ENCODE results near the gene NOC3L. TPM values are rescaled to one million over a fixed set of nuclear protein-coding genes. Genes with fewer than 3 reads are reported as not detected.
"Not testable (repeated sequence)": the region's sequence is repeated elsewhere in the genome, so short reads cannot be mapped to it uniquely, and the experiment has no call there.

Gene NOC3L
- total RNA-seq, 1 experiment from 2014 or later: 39.9 TPM

DNA sequence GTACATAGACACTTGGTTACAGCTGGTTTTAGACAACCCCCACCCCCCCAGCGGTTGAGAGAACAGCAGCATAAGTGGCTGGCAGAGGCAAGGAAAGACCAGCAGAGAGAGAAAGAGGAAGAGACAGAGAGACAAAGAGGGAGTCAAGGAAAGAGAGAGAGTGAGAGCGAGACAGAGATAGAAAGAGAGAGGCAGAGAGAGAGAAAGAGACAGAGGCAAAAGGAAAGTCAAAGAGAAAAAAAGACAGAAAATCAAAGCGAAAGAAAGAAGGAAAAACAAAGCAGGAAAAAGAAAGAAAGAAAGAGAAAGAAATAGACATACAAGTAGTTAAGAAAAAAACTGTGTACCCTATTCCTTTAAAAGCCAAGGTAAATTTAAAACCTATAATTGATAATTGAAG is 23.0 kb upstream of the NOC3L start:
- BruUV-seq (replicated peaks); H3K36me3 ChIP-seq (ENCODE audit: control insufficient read depth, insufficient read depth, low read length); H3K9me3 ChIP-seq; POLR2A ChIA-PET; intact Hi-C loops (cut with micrococcal nuclease; ENCODE audit: unreplicated experiment); CTCF ChIA-PET; H3K36me3 Mint-ChIP-seq (ENCODE audit: insufficient read depth, unreplicated experiment); H3K27me3 Mint-ChIP-seq (ENCODE audit: insufficient read depth, unreplicated experiment); H3K4me3 ChIP-seq (ENCODE audit: low read depth, low read length); H3K27me3 ChIP-seq (replicated peaks; ENCODE audit: control insufficient read depth, insufficient read depth, low read length); DNase-seq: not testable (repeated sequence)
- peak overlapping the region; percentile 88 for H3K27ac Mint-ChIP-seq (ENCODE audit: unreplicated experiment)
- H3K4me3 Mint-ChIP-seq (ENCODE audit: unreplicated experiment): peak overlapping the region; percentile 51
- H3K4me1 ChIP-seq: peaks cover 53% of the 10 kb centered on the region
- peaks cover 54% of the 10 kb centered on the region for H3K4me1 Mint-ChIP-seq (ENCODE audit: low read depth, unreplicated experiment)
- H3K9me3 Mint-ChIP-seq (ENCODE audit: unreplicated experiment): peaks cover 11% of the 10 kb centered on the region

DNA sequence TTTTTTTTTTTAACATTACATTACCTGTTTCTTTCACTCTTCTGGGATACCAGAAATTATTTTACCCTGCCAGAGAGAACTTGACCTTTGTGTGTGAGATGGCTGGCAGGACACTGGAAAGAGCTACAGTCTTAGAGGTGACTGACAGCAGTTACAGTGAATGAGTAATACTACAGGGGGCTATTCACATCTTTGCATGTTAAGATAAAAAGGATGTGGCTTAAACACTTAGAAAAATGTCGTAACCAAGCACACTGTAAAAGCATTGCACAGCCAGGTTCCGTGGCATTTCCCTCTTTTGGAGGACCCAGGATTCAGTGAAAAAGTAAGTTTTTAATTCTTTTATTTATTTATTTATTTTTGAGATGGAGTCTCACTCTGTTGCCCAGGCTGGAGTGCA is 20.8 kb upstream of the NOC3L start:
- BruUV-seq (replicated peaks): no TSS peak
- H3K9me3 ChIP-seq: peaks cover 4% of the 10 kb centered on the region
- H3K36me3 ChIP-seq (ENCODE audit: control insufficient read depth, insufficient read depth, low read length): no peaks in the 10 kb centered on the region
- intact Hi-C loops (cut with micrococcal nuclease; ENCODE audit: unreplicated experiment): loop anchor here (1.0 to 2.0 kb wide), 2 partner anchors 15 to 19 kb away; partner anchors contain the start of gene TBC1D12
- H3K4me3 Mint-ChIP-seq (ENCODE audit: unreplicated experiment): peak overlapping the region; percentile 29
- ChIA-PET CTCF (interaction anchor here (0.7 to 3.2 kb wide), 9 partner anchors 11 to 890 kb away, joined by 3 to 18 read pairs (median 7); partner anchors contain the start of gene TBC1D12), POLR2A (interaction anchor here (0.6 kb wide), 1 partner anchor 18 kb away, joined by 3 read pairs; no protein-coding TSS in a partner anchor)
- TF ChIP-seq, protein P1, sequence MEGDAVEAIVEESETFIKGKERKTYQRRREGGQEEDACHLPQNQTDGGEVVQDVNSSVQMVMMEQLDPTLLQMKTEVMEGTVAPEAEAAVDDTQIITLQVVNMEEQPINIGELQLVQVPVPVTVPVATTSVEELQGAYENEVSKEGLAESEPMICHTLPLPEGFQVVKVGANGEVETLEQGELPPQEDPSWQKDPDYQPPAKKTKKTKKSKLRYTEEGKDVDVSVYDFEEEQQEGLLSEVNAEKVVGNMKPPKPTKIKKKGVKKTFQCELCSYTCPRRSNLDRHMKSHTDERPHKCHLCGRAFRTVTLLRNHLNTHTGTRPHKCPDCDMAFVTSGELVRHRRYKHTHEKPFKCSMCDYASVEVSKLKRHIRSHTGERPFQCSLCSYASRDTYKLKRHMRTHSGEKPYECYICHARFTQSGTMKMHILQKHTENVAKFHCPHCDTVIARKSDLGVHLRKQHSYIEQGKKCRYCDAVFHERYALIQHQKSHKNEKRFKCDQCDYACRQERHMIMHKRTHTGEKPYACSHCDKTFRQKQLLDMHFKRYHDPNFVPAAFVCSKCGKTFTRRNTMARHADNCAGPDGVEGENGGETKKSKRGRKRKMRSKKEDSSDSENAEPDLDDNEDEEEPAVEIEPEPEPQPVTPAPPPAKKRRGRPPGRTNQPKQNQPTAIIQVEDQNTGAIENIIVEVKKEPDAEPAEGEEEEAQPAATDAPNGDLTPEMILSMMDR (IDR thresholded peaks at IDR 0.05; ENCODE audit: insufficient read depth in 1 of 2, low read depth in 1 of 2, low read length in 1 of 2, severe bottlenecking in 1 of 2, unreplicated experiment in 1 of 2): no peak
- no peak for DNase-seq
- peaks cover 11% of the 10 kb centered on the region for H3K9me3 Mint-ChIP-seq (ENCODE audit: unreplicated experiment)
- H3K27ac Mint-ChIP-seq (ENCODE audit: unreplicated experiment): peak overlapping the region; percentile 88
- H3K27me3 ChIP-seq (replicated peaks; ENCODE audit: control insufficient read depth, insufficient read depth, low read length): no peaks in the 10 kb centered on the region
- peaks cover 62% of the 10 kb centered on the region for H3K4me1 Mint-ChIP-seq (ENCODE audit: low read depth, unreplicated experiment)
- H3K27me3 Mint-ChIP-seq (ENCODE audit: insufficient read depth, unreplicated experiment): no peaks in the 10 kb centered on the region
- no peaks in the 10 kb centered on the region for H3K36me3 Mint-ChIP-seq (ENCODE audit: insufficient read depth, unreplicated experiment)
- peaks cover 61% of the 10 kb centered on the region for H3K4me1 ChIP-seq
- H3K4me3 ChIP-seq (ENCODE audit: low read depth, low read length): no peak overlapping the region

DNA sequence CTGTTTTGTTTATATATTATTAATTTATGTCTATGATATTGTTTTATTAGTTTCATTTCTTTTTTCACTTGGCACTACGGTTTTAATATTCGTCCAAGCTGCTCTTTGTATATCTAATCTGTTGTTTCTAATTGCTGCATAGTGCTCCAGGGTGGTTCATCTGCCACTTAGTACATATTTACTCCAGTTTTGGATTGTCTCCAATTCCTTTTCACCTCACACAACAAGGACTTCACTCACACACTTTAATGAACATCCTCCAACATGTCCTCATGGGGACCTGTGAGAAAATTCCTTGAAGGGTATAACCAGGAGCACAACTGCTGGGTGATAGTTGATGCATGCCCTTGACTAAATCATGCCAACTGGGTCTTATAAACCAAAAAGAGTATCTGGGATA is 14.1 kb upstream of the NOC3L start:
- Histone ChIP-seq H3K27me3 (replicated peaks; ENCODE audit: control insufficient read depth, insufficient read depth, low read length) (no peaks in the 10 kb centered on the region), H3K4me1 (peaks cover 19% of the 10 kb centered on the region), H3K36me3 (ENCODE audit: control insufficient read depth, insufficient read depth, low read length) (no peaks in the 10 kb centered on the region), H3K4me3 (ENCODE audit: low read depth, low read length) (no peak overlapping the region), H3K9me3 (no peaks in the 10 kb centered on the region)
- Mint-ChIP-seq H3K4me3 (ENCODE audit: unreplicated experiment) (no peak overlapping the region), H3K4me1 (ENCODE audit: low read depth, unreplicated experiment) (peaks cover 14% of the 10 kb centered on the region), H3K36me3 (ENCODE audit: insufficient read depth, unreplicated experiment) (no peaks in the 10 kb centered on the region), H3K27ac (ENCODE audit: unreplicated experiment) (no peak overlapping the region), H3K27me3 (ENCODE audit: insufficient read depth, unreplicated experiment) (no peaks in the 10 kb centered on the region), H3K9me3 (ENCODE audit: unreplicated experiment) (no peaks in the 10 kb centered on the region)
- CTCF ChIA-PET: no interaction called here
- no TSS peak for BruUV-seq (replicated peaks)
- no peak for DNase-seq
- POLR2A ChIA-PET: no interaction called here
- TF ChIP-seq, protein P1 (IDR thresholded peaks at IDR 0.05; ENCODE audit: insufficient read depth in 1 of 2, low read depth in 1 of 2, low read length in 1 of 2, severe bottlenecking in 1 of 2, unreplicated experiment in 1 of 2): no peak
- intact Hi-C loops (cut with micrococcal nuclease; ENCODE audit: unreplicated experiment): no loop called here

DNA sequence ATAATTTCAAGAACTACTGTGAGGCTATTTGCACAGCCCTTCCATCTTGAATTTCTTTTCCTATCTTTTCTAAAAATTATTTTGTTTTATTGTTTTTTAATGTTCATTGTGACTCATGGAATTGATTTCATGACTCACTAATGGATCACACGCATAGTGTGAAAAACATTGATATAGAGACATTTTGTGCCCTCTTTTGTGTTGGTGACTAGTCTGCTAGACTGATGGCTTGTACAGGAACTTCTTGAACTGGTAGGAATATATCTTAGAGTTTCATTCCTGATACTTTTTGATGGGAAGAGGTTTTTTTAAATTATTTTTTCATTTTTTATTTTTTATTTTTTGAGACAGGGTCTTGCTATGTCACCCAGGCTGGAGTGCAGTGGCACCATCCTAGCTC is 12.6 kb upstream of the NOC3L start:
- H3K27ac Mint-ChIP-seq (ENCODE audit: unreplicated experiment): no peak overlapping the region
- no peaks in the 10 kb centered on the region for H3K36me3 Mint-ChIP-seq (ENCODE audit: insufficient read depth, unreplicated experiment)
- H3K27me3 Mint-ChIP-seq (ENCODE audit: insufficient read depth, unreplicated experiment): no peaks in the 10 kb centered on the region
- ChIA-PET POLR2A (no interaction called here), CTCF (no interaction called here)
- H3K9me3 Mint-ChIP-seq (ENCODE audit: unreplicated experiment): no peaks in the 10 kb centered on the region
- H3K4me1 ChIP-seq: peaks cover 4% of the 10 kb centered on the region
- H3K9me3 ChIP-seq: no peaks in the 10 kb centered on the region
- intact Hi-C loops (cut with micrococcal nuclease; ENCODE audit: unreplicated experiment): no loop called here
- peaks cover 4% of the 10 kb centered on the region for H3K4me1 Mint-ChIP-seq (ENCODE audit: low read depth, unreplicated experiment)
- H3K27me3 ChIP-seq (replicated peaks; ENCODE audit: control insufficient read depth, insufficient read depth, low read length): no peaks in the 10 kb centered on the region
- no peak for DNase-seq
- TF ChIP-seq, protein P1 (IDR thresholded peaks at IDR 0.05; ENCODE audit: insufficient read depth in 1 of 2, low read depth in 1 of 2, low read length in 1 of 2, severe bottlenecking in 1 of 2, unreplicated experiment in 1 of 2): no peak
- no peaks in the 10 kb centered on the region for H3K36me3 ChIP-seq (ENCODE audit: control insufficient read depth, insufficient read depth, low read length)
- H3K4me3 ChIP-seq (ENCODE audit: low read depth, low read length): no peak overlapping the region
- no peak overlapping the region for H3K4me3 Mint-ChIP-seq (ENCODE audit: unreplicated experiment)
- no TSS peak for BruUV-seq (replicated peaks)
